BLaER1 treated with 17β-estradiol and CSF1 and Interleukin-3, amounts not matched to agents 10 nM and 100 nM (cell line): ENCODE measurements around the gene GMPPB.

Experiments used
- H3K27ac ChIP-seq, 11 experiments: shearing (Covaris generic); formaldehyde crosslinking; 2 replicates each; pipeline ENCODE4 v1.8.1; 2022
- H3K27me3 ChIP-seq, 11 experiments: shearing (Covaris generic); formaldehyde crosslinking; 2 replicates each; pipeline ENCODE4 v1.8.1; 2022
- H3K36me3 ChIP-seq, 11 experiments: shearing (Covaris generic); formaldehyde crosslinking; 2 replicates each; pipeline ENCODE4 v1.8.1; 2022
- H3K4me1 ChIP-seq, 10 experiments: shearing (Covaris generic); formaldehyde crosslinking; 2 replicates each; pipeline ENCODE4 v1.8.1; 2022
- H3K4me2 ChIP-seq, 11 experiments: shearing (Covaris generic); formaldehyde crosslinking; 2 replicates each; pipeline ENCODE4 v1.8.1; 2022
- H3K4me3 ChIP-seq, 10 experiments: shearing (Covaris generic); formaldehyde crosslinking; 2 replicates each; pipeline ENCODE4 v1.8.1; 2022
- H3K9ac ChIP-seq, 11 experiments: shearing (Covaris generic); formaldehyde crosslinking; 2 replicates each; pipeline ENCODE4 v1.8.1; 2022
- H3K9me3 ChIP-seq, 11 experiments: shearing (Covaris generic); formaldehyde crosslinking; replicated peaks in 1 of 11; 2 replicates each; pipeline ENCODE4 v1.8.1; 2022
- H4K20me1 ChIP-seq, 11 experiments: shearing (Covaris generic); formaldehyde crosslinking; 2 replicates each; pipeline ENCODE4 v1.8.1; 2022
- Cebpa-rat ChIP-seq, 11 experiments: shearing (Covaris generic); IDR thresholded peaks; 2 replicates each; pipeline ENCODE4 v1.8.1; 2022

GMPPB gene

DNA sequence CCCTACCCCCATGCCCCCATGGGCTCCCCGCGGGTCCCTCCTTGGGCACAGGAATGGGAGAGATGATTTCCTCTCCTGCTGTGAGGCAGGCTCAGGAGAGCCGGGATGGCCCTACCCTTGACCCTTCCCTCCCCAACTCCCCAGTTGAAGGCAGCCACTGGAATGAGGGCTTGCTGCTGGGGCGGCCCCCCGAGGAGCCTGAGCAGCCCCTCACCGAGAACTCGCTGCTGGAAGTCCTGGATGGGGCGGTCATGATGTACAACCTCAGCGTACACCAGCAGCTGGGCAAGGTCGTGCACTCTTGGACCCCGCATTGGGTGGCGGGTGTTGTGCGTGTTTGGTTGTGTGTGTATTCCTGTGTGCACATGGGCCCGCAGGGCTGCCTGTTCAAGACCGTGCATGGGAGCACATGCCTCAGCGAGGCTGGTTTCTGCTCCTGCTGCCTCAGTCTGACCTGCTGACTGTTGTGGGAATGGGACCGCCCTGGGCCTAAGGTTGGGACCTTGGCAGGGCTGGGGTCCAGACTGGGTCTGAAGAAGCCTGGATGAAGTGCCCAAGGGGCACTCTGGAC lies 18.3 kb downstream of the GMPPB start:
- no peak for TF ChIP-seq Cebpa-rat (IDR thresholded peaks at IDR 0.05)

DNA sequence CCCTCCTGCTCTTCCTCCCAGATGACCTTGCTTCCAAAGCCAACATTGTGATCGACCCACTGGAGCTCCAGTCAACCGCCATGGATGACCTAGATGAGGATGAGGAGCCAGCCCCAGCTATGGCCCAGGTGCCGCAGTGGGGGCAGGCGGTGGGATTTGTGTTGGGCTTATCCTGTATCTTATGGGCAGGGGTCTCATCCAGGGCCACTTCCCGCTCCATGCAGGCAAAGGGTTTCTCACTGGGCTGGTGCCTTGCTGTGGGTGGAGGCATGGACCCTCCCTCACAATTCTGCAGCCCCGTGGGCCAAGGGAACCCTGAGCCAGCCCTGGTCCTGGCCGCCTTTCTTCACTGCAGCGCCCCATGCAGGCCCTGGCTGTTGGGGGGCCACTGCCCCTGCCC lies 19.1 kb downstream of the GMPPB start:
- H3K4me2 ChIP-seq = no peak overlapping the region
- no peak for TF ChIP-seq Cebpa-rat (IDR thresholded peaks at IDR 0.05)
- no peak overlapping the region for H3K27ac ChIP-seq
- H4K20me1 ChIP-seq = peaks cover 0 to 67% (median under 1%) of the 10 kb centered on the region in 11 experiments; a peak in 8 of 22 replicates
- peaks cover 7 to 22% (median 18%) of the 10 kb centered on the region in 10 experiments for H3K4me1 ChIP-seq
- H3K9ac ChIP-seq = no peak overlapping the region
- H3K9me3 ChIP-seq = no peaks in the 10 kb centered on the region
- H3K27me3 ChIP-seq = no peaks in the 10 kb centered on the region
- H3K4me3 ChIP-seq = no peak overlapping the region
- H3K36me3 ChIP-seq = peaks cover 45 to 79% (median 68%) of the 10 kb centered on the region in 11 experiments

More for the DNA sequence above, 18.3 kb downstream of the GMPPB start:
- no peak overlapping the region for H3K4me3 ChIP-seq
- no peaks in the 10 kb centered on the region for H3K27me3 ChIP-seq
- no peak overlapping the region for H3K4me2 ChIP-seq
- H3K36me3 ChIP-seq = peaks cover 45 to 75% (median 61%) of the 10 kb centered on the region in 11 experiments
- no peak overlapping the region for H3K9ac ChIP-seq
- peaks cover 7 to 15% (median 13%) of the 10 kb centered on the region in 10 experiments for H3K4me1 ChIP-seq
- H3K27ac ChIP-seq = no peak overlapping the region
- H3K9me3 ChIP-seq = no peaks in the 10 kb centered on the region
- peaks cover 0 to 59% (median 0%) of the 10 kb centered on the region in 11 experiments; a peak in 8 of 22 replicates for H4K20me1 ChIP-seq

DNA sequence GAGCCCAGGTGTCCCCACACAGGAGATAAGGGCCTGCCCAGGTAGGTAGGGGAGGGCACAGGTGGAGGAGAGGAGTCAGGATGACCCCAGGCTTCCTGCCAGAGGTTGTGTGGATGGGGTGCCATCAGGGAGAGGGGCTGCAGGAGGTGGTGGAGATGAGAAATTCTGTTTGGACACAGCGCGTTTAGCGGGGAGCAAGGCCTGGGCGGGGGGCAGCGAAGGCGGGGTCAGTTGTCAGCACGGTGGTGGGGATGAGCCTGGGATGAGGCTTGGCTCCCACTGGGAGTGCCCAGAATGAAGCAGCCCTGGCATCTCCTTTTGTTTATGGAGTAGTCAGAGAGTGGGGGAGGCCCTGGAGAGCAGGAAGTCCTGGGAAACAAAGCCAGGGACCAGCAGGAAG lies 19.8 kb downstream of the GMPPB start:
- TF ChIP-seq Cebpa-rat (IDR thresholded peaks at IDR 0.05) = no peak
- Histone ChIP-seq H4K20me1 (peaks cover 0 to 74% (median 7%) of the 10 kb centered on the region in 11 experiments; a peak in 8 of 22 replicates), H3K27ac (peak overlapping the region in 1 of 11 experiments; percentile 17; a peak in 3 of 22 replicates), H3K9me3 (no peaks in the 10 kb centered on the region), H3K4me3 (no peak overlapping the region), H3K27me3 (no peaks in the 10 kb centered on the region), H3K36me3 (peaks cover 43 to 86% (median 72%) of the 10 kb centered on the region in 11 experiments), H3K4me1 (peaks cover 7 to 29% (median 25%) of the 10 kb centered on the region in 10 experiments), H3K9ac (peak overlapping the region in 1 of 11 experiments; percentile 39; a peak in 1 of 22 replicates), H3K4me2 (no peak overlapping the region; a peak in 1 of 22 replicates)

DNA sequence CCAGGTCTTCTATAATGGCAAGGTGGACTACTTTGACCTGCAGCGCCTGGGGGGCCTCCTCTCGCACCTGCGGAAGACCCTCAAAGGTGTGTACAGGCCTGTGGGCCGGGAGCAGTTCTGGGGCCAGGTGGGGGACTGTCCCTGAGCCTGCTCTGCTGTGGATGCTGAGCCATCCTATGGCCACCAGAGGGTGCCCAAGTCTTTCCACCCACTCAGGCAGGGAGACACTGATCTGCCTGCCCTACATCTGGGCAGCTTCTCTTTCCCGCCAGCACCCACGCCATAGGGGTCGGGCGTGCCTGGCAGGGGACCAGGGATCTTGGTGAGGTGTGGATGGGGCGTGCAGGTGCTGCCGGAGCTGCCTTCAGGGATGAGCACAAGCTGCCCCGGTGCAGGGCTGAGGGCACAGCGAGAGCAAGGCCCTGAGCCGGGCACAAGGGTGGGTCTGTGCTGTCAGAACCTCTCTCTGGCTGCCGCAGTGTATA lies 20.3 kb downstream of the GMPPB start:
- no peak overlapping the region for H3K4me3 ChIP-seq
- peaks cover 43 to 89% (median 77%) of the 10 kb centered on the region in 11 experiments for H3K36me3 ChIP-seq
- H3K4me2 ChIP-seq = no peak overlapping the region; a peak in 1 of 22 replicates
- TF ChIP-seq Cebpa-rat (IDR thresholded peaks at IDR 0.05) = no peak
- peaks cover 7 to 33% (median 29%) of the 10 kb centered on the region in 10 experiments for H3K4me1 ChIP-seq
- peak overlapping the region in 2 of 11 experiments; percentile 23 to 39; a peak in 1 of 22 replicates for H3K9ac ChIP-seq
- peaks cover 0 to 78% (median 8%) of the 10 kb centered on the region in 11 experiments; a peak in 8 of 22 replicates for H4K20me1 ChIP-seq
- H3K9me3 ChIP-seq = no peaks in the 10 kb centered on the region
- H3K27me3 ChIP-seq = no peaks in the 10 kb centered on the region
- H3K27ac ChIP-seq = peak overlapping the region in 1 of 11 experiments; percentile 17; a peak in 3 of 22 replicates

DNA sequence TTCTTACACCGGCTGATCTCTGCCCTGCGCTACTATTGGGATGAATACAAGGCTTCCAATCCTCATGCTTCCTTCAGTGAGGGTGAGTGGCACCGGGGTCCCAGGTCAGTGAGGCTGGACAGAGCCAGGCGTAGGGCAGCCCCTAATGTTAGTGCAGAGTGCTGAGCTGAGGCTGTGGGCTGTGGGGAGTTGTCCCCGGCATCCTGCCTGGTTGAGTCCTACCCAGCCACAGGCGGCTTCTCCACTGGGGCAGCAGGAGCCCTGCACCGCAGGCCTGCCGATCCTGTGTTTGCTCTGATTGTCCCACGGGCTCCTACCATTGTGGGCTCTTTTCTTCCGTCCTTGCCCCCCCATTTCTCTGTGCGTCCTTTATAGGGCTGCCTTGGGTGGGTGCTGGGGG lies 21.1 kb downstream of the GMPPB start:
- Histone ChIP-seq H3K9me3 (no peaks in the 10 kb centered on the region), H3K4me2 (no peak overlapping the region), H3K9ac (no peak overlapping the region), H3K4me1 (peaks cover 5 to 33% (median 30%) of the 10 kb centered on the region in 10 experiments), H4K20me1 (peaks cover 0 to 87% (median 8%) of the 10 kb centered on the region in 11 experiments; a peak in 8 of 22 replicates), H3K4me3 (no peak overlapping the region), H3K36me3 (peaks cover 48 to 92% (median 83%) of the 10 kb centered on the region in 11 experiments), H3K27me3 (no peaks in the 10 kb centered on the region), H3K27ac (no peak overlapping the region)
- no peak for TF ChIP-seq Cebpa-rat (IDR thresholded peaks at IDR 0.05)

DNA sequence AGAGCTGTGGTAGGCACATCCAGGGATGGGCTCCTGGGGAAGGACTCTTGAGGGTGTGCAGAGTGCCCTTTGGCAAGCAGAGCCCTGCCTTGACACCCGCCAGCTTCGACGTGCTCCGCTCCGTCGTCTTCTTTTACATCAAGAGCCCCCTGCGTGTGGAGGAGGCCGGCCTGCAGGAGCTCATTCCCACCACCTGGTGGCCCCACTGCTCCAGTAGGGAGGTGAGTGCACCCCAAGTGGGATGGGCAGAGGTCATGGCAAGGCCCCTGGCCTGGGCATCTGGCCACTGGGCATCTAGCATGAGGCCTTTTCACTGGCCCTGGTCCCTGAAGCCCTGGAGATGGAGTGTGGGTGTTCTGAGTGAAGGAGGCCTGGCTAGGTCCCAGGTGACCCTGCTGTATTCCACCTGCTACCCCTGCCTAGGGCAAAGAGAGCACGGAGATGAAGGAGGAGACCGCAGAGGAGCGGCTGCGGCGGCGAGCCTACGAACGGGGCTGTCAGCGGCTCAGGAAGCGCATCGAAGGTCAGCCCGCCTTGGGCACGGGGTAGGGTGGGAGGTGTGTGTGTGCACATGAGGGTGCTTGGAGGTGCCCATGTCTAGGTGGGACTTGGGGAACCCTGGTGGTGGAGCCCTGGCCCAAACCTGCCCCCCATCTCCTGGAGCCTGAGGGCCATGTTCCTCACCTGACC lies 22.2 kb downstream of the GMPPB start:
- H3K4me3 ChIP-seq = no peak overlapping the region
- no peak overlapping the region for H3K4me2 ChIP-seq
- H4K20me1 ChIP-seq = peaks cover 0 to 93% (median 8%) of the 10 kb centered on the region in 11 experiments; a peak in 8 of 22 replicates
- peaks cover 50 to 99% (median 87%) of the 10 kb centered on the region in 11 experiments for H3K36me3 ChIP-seq
- no peak for TF ChIP-seq Cebpa-rat (IDR thresholded peaks at IDR 0.05)
- peak overlapping the region in 2 of 11 experiments; percentile 3 to 44; a peak in 1 of 22 replicates for H3K9ac ChIP-seq
- peak overlapping the region in 2 of 11 experiments; percentile 17 to 78; a peak in 1 of 22 replicates for H3K27ac ChIP-seq
- no peaks in the 10 kb centered on the region for H3K27me3 ChIP-seq
- H3K4me1 ChIP-seq = peaks cover 0 to 27% (median 23%) of the 10 kb centered on the region in 10 experiments; a peak in 16 of 20 replicates
- no peaks in the 10 kb centered on the region for H3K9me3 ChIP-seq

DNA sequence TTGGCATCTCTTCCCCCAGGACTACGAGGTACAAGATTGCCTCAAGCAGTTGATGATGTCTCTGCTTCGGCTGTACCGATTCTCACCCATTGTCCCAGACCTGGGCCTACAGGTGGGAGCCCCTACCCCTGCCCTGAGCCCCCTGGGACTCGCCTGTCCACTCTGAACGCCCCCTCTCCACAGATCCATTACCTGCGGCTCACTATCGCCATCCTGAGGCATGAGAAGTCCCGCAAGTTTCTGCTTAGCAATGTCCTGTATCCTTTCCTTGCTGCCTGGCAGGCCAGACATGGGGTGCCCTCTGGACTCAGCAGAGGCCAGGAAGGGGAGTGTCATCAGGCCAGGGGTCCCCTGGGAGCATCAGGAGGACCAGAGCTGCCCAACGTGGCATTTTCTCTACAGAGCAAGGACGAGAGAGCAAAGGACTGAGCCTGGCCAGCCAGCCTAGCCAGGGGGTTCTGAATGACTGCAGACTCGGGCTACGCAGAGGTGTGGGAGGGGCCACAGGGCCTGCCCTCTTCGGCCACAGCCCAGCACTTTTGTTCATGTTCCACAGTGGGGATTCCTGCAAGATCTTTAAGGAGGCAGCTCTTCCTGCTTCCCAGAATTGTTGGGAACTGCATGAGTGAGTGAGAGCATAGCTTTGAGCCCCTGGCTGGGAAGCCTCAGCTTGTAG lies 23.2 kb downstream of the GMPPB start:
- Histone ChIP-seq H3K36me3 (peaks cover 41 to 91% (median 78%) of the 10 kb centered on the region in 11 experiments), H3K9ac (peak overlapping the region in 2 of 11 experiments; percentile 62 to 73; a peak in 4 of 22 replicates), H3K4me1 (peaks cover 0 to 27% (median 23%) of the 10 kb centered on the region in 10 experiments; a peak in 16 of 20 replicates), H3K9me3 (no peaks in the 10 kb centered on the region), H3K4me3 (no peak overlapping the region), H3K27me3 (no peaks in the 10 kb centered on the region), H4K20me1 (peaks cover 0 to 83% (median 8%) of the 10 kb centered on the region in 11 experiments; a peak in 8 of 22 replicates), H3K27ac (peak overlapping the region in 4 of 11 experiments; percentile 65 to 78 (median 74); a peak in 7 of 22 replicates), H3K4me2 (no peak overlapping the region)
- no peak for TF ChIP-seq Cebpa-rat (IDR thresholded peaks at IDR 0.05)

DNA sequence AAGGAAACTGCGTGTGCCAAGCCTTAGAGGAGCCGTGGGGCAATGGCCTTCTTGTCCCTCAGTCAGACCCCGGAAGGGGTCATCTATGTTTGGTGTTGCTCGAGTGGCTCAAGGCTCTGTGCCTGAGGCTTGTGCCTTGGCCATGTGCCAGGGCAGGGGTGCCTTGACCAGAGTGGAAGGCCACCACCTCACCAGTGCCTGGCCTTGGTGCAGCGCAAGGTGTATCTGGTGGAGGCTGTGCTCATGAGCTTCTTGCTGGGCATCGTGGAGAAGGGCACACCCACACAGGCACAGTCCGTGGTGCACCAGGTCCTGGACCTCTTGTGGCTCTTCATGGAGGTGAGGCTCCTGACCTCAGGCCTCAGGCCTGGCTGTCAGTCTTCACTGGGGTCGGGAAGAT lies 23.7 kb downstream of the GMPPB start:
- Histone ChIP-seq H3K27ac (peak overlapping the region in 5 of 11 experiments; percentile 62 to 78 (median 70); a peak in 9 of 22 replicates), H3K4me2 (peak overlapping the region in 6 of 11 experiments; percentile 73 to 88 (median 76); a peak in 9 of 22 replicates), H3K9me3 (no peaks in the 10 kb centered on the region), H3K4me3 (no peak overlapping the region), H3K27me3 (no peaks in the 10 kb centered on the region), H3K36me3 (peaks cover 35 to 86% (median 72%) of the 10 kb centered on the region in 11 experiments), H3K9ac (peak overlapping the region in 4 of 11 experiments; percentile 62 to 73 (median 66); a peak in 6 of 22 replicates), H4K20me1 (peaks cover 0 to 80% (median 8%) of the 10 kb centered on the region in 11 experiments; a peak in 8 of 22 replicates), H3K4me1 (peaks cover 0 to 27% (median 23%) of the 10 kb centered on the region in 10 experiments; a peak in 16 of 20 replicates)
- TF ChIP-seq Cebpa-rat (IDR thresholded peaks at IDR 0.05) = no peak
